ENCODE data around the gene ZBTB7C. TPM values are rescaled to one million over a fixed set of nuclear protein-coding genes. Genes with fewer than 3 reads are reported as not detected.

Gene ZBTB7C
- total RNA-seq, 1 donor from 2014 or later: 7.4 TPM

DNA sequence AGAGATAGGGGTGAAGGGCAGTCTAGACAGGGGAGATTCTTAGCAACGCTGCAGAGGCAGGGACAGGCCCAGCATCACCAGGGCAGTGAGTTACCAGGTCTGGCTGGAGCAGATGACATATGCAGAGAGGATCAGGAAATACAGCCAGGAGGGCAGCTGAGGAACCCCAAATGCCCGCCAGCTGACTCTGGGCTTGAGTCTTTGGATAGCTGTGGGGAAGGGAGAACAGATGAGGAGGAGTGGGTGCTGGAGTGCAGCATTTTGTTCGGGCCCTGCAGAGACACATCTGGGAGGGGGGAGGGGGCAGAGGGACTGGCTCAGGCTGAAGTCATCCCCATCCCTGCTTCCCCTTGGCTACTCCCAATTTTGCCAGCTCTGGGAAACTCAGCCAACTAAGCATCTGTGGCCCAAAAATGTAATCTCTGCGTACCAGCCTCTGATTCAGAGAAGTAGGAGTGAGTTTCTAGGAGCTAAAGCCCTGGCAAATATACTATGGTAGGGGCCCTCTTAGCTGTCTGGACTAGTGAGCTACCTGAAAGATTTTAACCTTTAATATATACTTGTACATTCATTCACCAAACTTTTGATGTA is 214.5 kb downstream of the ZBTB7C start:
- peaks cover 2% of the 10 kb centered on the region for H3K4me1 Mint-ChIP-seq
- H3K36me3 Mint-ChIP-seq: no peaks in the 10 kb centered on the region
- no peak overlapping the region for H3K27ac Mint-ChIP-seq
- H3K9me3 Mint-ChIP-seq: no peaks in the 10 kb centered on the region
- peaks cover 46% of the 10 kb centered on the region for H3K27me3 Mint-ChIP-seq (ENCODE audit: low read depth)
- TF ChIP-seq, protein P1, sequence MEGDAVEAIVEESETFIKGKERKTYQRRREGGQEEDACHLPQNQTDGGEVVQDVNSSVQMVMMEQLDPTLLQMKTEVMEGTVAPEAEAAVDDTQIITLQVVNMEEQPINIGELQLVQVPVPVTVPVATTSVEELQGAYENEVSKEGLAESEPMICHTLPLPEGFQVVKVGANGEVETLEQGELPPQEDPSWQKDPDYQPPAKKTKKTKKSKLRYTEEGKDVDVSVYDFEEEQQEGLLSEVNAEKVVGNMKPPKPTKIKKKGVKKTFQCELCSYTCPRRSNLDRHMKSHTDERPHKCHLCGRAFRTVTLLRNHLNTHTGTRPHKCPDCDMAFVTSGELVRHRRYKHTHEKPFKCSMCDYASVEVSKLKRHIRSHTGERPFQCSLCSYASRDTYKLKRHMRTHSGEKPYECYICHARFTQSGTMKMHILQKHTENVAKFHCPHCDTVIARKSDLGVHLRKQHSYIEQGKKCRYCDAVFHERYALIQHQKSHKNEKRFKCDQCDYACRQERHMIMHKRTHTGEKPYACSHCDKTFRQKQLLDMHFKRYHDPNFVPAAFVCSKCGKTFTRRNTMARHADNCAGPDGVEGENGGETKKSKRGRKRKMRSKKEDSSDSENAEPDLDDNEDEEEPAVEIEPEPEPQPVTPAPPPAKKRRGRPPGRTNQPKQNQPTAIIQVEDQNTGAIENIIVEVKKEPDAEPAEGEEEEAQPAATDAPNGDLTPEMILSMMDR (IDR thresholded peaks at IDR 0.05; ENCODE audit: unreplicated experiment): no peak
- DNase-seq (ENCODE audit: low spot score in 2 of 2, unreplicated experiment in 2 of 2): no peak
- no peak overlapping the region for H3K4me3 Mint-ChIP-seq

DNA sequence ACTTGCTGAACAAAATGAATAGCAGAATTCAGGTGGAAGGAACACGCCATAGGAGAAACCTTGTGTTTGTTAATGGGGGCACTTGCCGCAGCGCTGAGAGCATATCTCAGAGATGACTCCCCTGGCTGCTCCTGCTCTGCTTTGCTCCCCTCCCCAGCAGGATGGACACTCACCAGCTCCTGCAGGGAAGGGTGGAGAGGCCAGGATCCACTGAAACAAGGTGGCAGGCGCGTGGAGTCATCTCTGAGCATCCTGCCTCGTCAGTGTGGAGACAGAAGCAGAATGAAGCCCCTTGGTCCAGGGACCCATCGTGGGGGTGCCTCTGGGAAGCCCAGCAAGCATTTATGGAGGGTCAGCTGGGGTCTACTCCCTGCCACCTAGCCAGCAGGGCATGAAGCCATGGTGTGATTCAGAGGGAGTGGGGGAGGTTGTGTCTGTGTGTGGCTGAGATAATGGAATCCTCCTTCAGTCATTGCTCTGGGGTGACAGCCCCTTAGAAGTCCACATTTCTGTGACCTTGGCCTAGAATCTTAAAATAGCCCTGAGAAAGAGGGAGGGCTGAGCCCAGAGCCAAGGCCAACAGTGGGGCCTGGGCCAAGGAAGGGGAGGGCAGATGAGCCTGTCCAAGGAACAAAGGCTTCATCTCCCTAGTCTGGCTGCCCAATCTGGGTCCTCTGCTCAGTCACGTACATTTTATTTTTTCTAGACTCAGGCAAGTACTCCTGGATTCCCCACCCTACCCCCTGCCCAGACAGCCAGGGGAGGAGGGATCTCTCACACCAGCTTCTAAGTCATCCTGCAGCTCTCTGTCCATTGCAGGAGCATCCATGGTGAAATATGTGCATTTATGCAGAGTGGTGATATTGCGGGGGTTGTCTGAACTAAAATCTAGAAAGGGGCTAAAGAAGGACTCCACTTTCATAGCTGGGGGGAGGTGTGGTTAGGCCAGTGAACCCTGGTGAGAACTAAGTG is 215.4 kb downstream of the ZBTB7C start:
- Mint-ChIP-seq H3K27ac (no peak overlapping the region), H3K27me3 (ENCODE audit: low read depth) (peaks cover 42% of the 10 kb centered on the region), H3K9me3 (no peaks in the 10 kb centered on the region), H3K4me3 (no peak overlapping the region), H3K4me1 (no peaks in the 10 kb centered on the region), H3K36me3 (no peaks in the 10 kb centered on the region)
- DNase-seq (ENCODE audit: low spot score in 2 of 2, unreplicated experiment in 2 of 2): no peak
- TF ChIP-seq, protein P1 (IDR thresholded peaks at IDR 0.05; ENCODE audit: unreplicated experiment): no peak

DNA sequence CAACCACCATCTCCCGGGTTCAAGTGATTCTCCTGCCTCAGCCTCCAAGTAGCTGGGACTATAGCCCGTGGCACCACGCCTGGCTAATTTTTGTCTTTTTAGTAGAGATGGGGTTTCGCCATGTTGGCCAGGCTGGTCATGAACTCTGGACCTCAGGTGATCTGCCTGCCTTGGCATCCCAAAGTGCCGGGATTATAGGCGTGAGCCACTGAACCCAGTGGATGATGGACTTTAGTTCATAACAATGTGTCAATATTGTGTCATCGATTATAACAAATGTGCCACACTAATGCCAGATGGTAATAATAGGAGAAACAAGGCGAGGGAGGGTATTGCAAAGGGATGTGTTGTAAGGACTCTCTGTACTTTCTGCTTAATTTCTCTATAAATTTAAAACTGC is 216.6 kb downstream of the ZBTB7C start:
- no peak for DNase-seq (ENCODE audit: low spot score in 2 of 2, unreplicated experiment in 2 of 2)
- Mint-ChIP-seq H3K27ac (no peak overlapping the region), H3K4me1 (no peaks in the 10 kb centered on the region), H3K9me3 (no peaks in the 10 kb centered on the region), H3K27me3 (ENCODE audit: low read depth) (peaks cover 36% of the 10 kb centered on the region), H3K36me3 (no peaks in the 10 kb centered on the region), H3K4me3 (no peak overlapping the region)
- TF ChIP-seq, protein P1 (IDR thresholded peaks at IDR 0.05; ENCODE audit: unreplicated experiment): no peak

DNA sequence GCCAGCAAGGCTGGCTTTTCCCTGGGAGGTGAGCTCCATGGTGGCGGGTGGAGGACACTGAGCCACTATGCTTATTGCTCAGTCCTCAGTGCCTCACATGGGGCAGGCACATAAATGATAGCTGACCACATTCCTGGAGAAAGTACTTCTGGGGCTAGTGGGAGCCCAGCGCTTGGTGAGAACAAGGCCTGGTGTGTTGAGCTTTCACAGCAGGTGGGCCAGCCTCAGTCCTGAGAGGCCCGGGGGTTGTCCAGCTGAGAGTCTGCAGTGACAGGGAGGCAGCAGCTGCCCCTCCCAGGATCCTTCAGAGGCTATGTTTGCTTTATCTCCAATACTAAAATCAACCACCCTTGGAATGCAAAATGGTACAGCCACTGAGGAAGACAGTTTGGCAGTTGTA is 217.7 kb downstream of the ZBTB7C start:
- no peaks in the 10 kb centered on the region for H3K36me3 Mint-ChIP-seq

DNA sequence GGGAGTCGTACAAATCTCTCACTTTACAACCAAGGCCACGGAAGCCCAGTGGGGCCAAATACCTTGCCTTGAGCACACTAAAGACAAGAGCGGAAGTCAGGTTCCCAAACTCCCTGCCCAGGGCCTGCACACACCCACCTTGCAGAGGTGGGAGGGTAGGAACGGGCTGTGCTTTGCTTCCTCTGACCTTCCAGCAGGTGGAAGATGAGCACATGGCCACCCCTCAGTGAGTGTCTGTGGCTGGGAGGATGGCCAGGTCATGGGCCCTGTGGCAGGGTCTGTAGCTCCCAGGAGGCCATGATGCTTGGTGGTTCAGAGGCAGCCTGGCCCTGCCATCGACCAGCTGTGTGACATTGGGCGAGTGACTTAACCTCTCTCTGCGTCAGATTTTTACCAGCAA is 218.2 kb downstream of the ZBTB7C start:
- no peak overlapping the region for H3K27ac Mint-ChIP-seq

More for the DNA sequence above, 217.7 kb downstream of the ZBTB7C start:
- no peak for DNase-seq (ENCODE audit: low spot score in 2 of 2, unreplicated experiment in 2 of 2)
- H3K4me3 Mint-ChIP-seq: no peak overlapping the region
- H3K27me3 Mint-ChIP-seq (ENCODE audit: low read depth): peaks cover 27% of the 10 kb centered on the region
- H3K4me1 Mint-ChIP-seq: no peaks in the 10 kb centered on the region
- H3K9me3 Mint-ChIP-seq: no peaks in the 10 kb centered on the region
- H3K27ac Mint-ChIP-seq: no peak overlapping the region
- TF ChIP-seq, protein P1 (IDR thresholded peaks at IDR 0.05; ENCODE audit: unreplicated experiment): no peak

More for the DNA sequence above, 218.2 kb downstream of the ZBTB7C start:
- H3K27me3 Mint-ChIP-seq (ENCODE audit: low read depth): peaks cover 24% of the 10 kb centered on the region
- H3K9me3 Mint-ChIP-seq: no peaks in the 10 kb centered on the region
- peaks cover 3% of the 10 kb centered on the region for H3K4me1 Mint-ChIP-seq
- H3K4me3 Mint-ChIP-seq: no peak overlapping the region
- DNase-seq (ENCODE audit: low spot score in 2 of 2, unreplicated experiment in 2 of 2): no peak
- H3K36me3 Mint-ChIP-seq: no peaks in the 10 kb centered on the region
- TF ChIP-seq, protein P1 (IDR thresholded peaks at IDR 0.05; ENCODE audit: unreplicated experiment): no peak

All from mesothelial cell of epicardium (in vitro differentiated cells).